ENCODE measurements around the gene CALN1.

Gene CALN1

DNA sequence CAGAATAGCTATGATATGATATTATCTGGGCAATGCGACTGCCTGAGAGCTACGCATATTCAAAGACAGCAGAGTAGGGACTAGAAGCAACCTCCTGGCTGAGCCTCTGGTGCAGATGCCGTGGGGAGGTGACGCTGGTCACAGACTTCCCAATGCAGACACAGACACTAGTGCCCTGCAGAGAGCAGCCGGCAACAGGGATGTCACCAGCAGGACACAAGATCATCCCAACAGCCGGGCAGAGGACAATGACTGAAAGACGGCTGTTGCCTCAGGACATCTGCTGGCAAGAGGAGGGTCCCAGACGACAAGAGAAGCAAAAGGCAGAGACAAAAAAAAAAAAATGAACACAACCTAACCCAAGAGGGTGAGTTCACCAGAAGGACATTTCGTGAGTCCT lies 104.6 kb downstream of the CALN1 start:
- Histone ChIP-seq H3K27ac (ENCODE audit: low read length, poor library complexity, severe bottlenecking) (no peak overlapping the region), H4K91ac (ENCODE audit: low read length) (no peak overlapping the region), H3K23ac (ENCODE audit: low read length in 2 of 2) (no peak overlapping the region), H3K27me3 (ENCODE audit: control insufficient read depth in 1 of 2, insufficient read depth in 1 of 2, low read length in 2 of 2) (no peaks in the 10 kb centered on the region), H3K79me1 (replicated peaks; ENCODE audit: low read length, poor library complexity, severe bottlenecking) (no peaks in the 10 kb centered on the region), H4K8ac (ENCODE audit: low read length) (no peak overlapping the region), H3K9me3 (ENCODE audit: control insufficient read depth, low read length) (no peaks in the 10 kb centered on the region), H3K36me3 (ENCODE audit: control insufficient read depth in 1 of 2, insufficient read depth in 2 of 2, low read depth in 1 of 2, low read length in 2 of 2) (no peaks in the 10 kb centered on the region), H3K4me2 (ENCODE audit: low read length, poor library complexity, severe bottlenecking) (no peak overlapping the region), H2BK15ac (ENCODE audit: low read depth, poor library complexity, severe bottlenecking) (no peak overlapping the region), H3K4me3 (ENCODE audit: insufficient read depth in 1 of 2, low read depth in 1 of 2, low read length in 2 of 2) (no peak overlapping the region), H3K9ac (ENCODE audit: low read length) (no peak overlapping the region), H2BK12ac (ENCODE audit: low read length in 2 of 2) (no peak overlapping the region), H2BK120ac (ENCODE audit: low read depth, low read length) (no peak overlapping the region), H2AFZ (ENCODE audit: low read depth, low read length) (no peak overlapping the region), H2BK5ac (ENCODE audit: low read depth, low read length, poor library complexity, severe bottlenecking) (no peak overlapping the region), H3K4ac (ENCODE audit: low read depth in 1 of 2, low read length in 2 of 2) (no peak overlapping the region), H2AK5ac (ENCODE audit: low read length, severe bottlenecking) (no peak overlapping the region), H3K18ac (ENCODE audit: low read depth in 1 of 2, low read length in 2 of 2) (no peak overlapping the region), H3K14ac (ENCODE audit: low read length in 2 of 2) (no peak overlapping the region), H3K4me1 (ENCODE audit: control insufficient read depth, insufficient read depth, low read depth, low read length) (no peaks in the 10 kb centered on the region)
- 87% methylated on average over 9 of the region's 9 CpGs for WGBS
- DNase-seq: no peak

GRCh38 chr7:72298912-72299311 lies 113.2 kb downstream of the CALN1 start:
- H3K14ac ChIP-seq (ENCODE audit: low read length in 2 of 2): no peak overlapping the region
- H3K27me3 ChIP-seq (ENCODE audit: control insufficient read depth in 1 of 2, insufficient read depth in 1 of 2, low read length in 2 of 2): no peaks in the 10 kb centered on the region
- H3K9ac ChIP-seq (ENCODE audit: low read length): no peak overlapping the region
- no peaks in the 10 kb centered on the region for H3K79me1 ChIP-seq (replicated peaks; ENCODE audit: low read length, poor library complexity, severe bottlenecking)
- no peak overlapping the region for H3K23ac ChIP-seq (ENCODE audit: low read length in 2 of 2)
- no peak overlapping the region for H2BK12ac ChIP-seq (ENCODE audit: low read length in 2 of 2)
- no peak overlapping the region for H3K18ac ChIP-seq (ENCODE audit: low read depth in 1 of 2, low read length in 2 of 2)
- H3K4ac ChIP-seq (ENCODE audit: low read depth in 1 of 2, low read length in 2 of 2): no peak overlapping the region
- 79% methylated on average over 1 of the region's 1 CpG for WGBS
- DNase-seq: no peak
- no peak overlapping the region for H4K91ac ChIP-seq (ENCODE audit: low read length)
- no peak overlapping the region for H4K8ac ChIP-seq (ENCODE audit: low read length)
- H3K36me3 ChIP-seq (ENCODE audit: control insufficient read depth in 1 of 2, insufficient read depth in 2 of 2, low read depth in 1 of 2, low read length in 2 of 2): no peaks in the 10 kb centered on the region
- no peak overlapping the region for H2AFZ ChIP-seq (ENCODE audit: low read depth, low read length)
- H3K4me2 ChIP-seq (ENCODE audit: low read length, poor library complexity, severe bottlenecking): no peak overlapping the region
- H3K27ac ChIP-seq (ENCODE audit: low read length, poor library complexity, severe bottlenecking): no peak overlapping the region
- H2BK120ac ChIP-seq (ENCODE audit: low read depth, low read length): no peak overlapping the region
- H2AK5ac ChIP-seq (ENCODE audit: low read length, severe bottlenecking): no peak overlapping the region
- no peak overlapping the region for H2BK5ac ChIP-seq (ENCODE audit: low read depth, low read length, poor library complexity, severe bottlenecking)
- no peaks in the 10 kb centered on the region for H3K4me1 ChIP-seq (ENCODE audit: control insufficient read depth, insufficient read depth, low read depth, low read length)
- H3K9me3 ChIP-seq (ENCODE audit: control insufficient read depth, low read length): no peaks in the 10 kb centered on the region
- no peak overlapping the region for H2BK15ac ChIP-seq (ENCODE audit: low read depth, poor library complexity, severe bottlenecking)
- no peak overlapping the region for H3K4me3 ChIP-seq (ENCODE audit: insufficient read depth in 1 of 2, low read depth in 1 of 2, low read length in 2 of 2)

DNA sequence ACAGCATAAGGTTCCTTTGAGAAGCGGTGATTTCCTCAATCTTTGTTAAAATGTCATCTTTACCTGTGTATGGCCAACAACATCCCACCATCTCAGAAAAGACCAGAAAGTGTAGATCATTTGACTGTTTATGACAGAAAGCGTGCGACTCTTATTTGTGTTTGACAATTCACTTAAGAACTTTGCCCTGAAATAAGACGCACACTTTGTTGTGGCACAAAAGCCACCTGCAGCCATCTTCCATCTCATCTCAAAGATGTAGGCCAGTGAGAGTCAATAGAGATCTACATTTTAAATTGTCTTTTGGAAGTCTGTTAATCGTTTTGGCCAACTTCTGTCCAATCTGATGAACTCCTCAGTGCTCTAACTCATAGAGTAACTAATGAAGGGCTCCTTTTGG lies 114.0 kb downstream of the CALN1 start:
- Histone ChIP-seq H3K4me2 (ENCODE audit: low read length, poor library complexity, severe bottlenecking) (no peak overlapping the region), H4K8ac (ENCODE audit: low read length) (no peak overlapping the region), H3K18ac (ENCODE audit: low read depth in 1 of 2, low read length in 2 of 2) (no peak overlapping the region), H3K9me3 (ENCODE audit: control insufficient read depth, low read length) (peaks cover 3% of the 10 kb centered on the region), H3K79me1 (replicated peaks; ENCODE audit: low read length, poor library complexity, severe bottlenecking) (no peaks in the 10 kb centered on the region), H2AFZ (ENCODE audit: low read depth, low read length) (no peak overlapping the region), H2BK12ac (ENCODE audit: low read length in 2 of 2) (no peak overlapping the region), H3K27ac (ENCODE audit: low read length, poor library complexity, severe bottlenecking) (no peak overlapping the region), H3K36me3 (ENCODE audit: control insufficient read depth in 1 of 2, insufficient read depth in 2 of 2, low read depth in 1 of 2, low read length in 2 of 2) (no peaks in the 10 kb centered on the region), H2AK5ac (ENCODE audit: low read length, severe bottlenecking) (no peak overlapping the region), H2BK15ac (ENCODE audit: low read depth, poor library complexity, severe bottlenecking) (no peak overlapping the region), H4K91ac (ENCODE audit: low read length) (no peak overlapping the region), H2BK5ac (ENCODE audit: low read depth, low read length, poor library complexity, severe bottlenecking) (no peak overlapping the region), H3K27me3 (ENCODE audit: control insufficient read depth in 1 of 2, insufficient read depth in 1 of 2, low read length in 2 of 2) (no peaks in the 10 kb centered on the region), H3K4ac (ENCODE audit: low read depth in 1 of 2, low read length in 2 of 2) (no peak overlapping the region), H3K4me3 (ENCODE audit: insufficient read depth in 1 of 2, low read depth in 1 of 2, low read length in 2 of 2) (no peak overlapping the region), H3K14ac (ENCODE audit: low read length in 2 of 2) (no peak overlapping the region), H3K23ac (ENCODE audit: low read length in 2 of 2) (no peak overlapping the region), H2BK120ac (ENCODE audit: low read depth, low read length) (no peak overlapping the region), H3K9ac (ENCODE audit: low read length) (no peak overlapping the region), H3K4me1 (ENCODE audit: control insufficient read depth, insufficient read depth, low read depth, low read length) (no peaks in the 10 kb centered on the region)
- DNase-seq: no peak
- 94% methylated on average over 3 of the region's 5 CpGs for WGBS

DNA sequence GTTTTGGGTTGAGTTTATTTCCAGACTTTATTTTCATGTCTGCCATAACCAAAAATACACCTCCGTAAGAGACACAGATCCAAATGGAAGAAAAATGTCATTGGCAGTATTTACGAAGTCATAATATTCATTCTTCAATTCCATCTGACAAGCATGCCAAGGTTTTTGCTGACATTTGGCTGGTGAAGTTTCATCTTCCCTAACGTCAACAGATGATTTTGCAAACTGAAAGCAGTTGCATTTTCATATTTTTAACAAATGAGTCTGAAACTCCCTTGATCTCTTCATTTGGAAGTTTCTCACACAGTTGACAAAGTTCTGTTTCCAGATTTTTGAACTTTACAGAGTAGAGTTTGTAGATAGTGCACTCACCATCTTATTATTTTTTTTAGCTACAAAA lies 114.5 kb downstream of the CALN1 start:
- 59% methylated on average over 3 of the region's 3 CpGs for WGBS

More for the DNA sequence above, 114.5 kb downstream of the CALN1 start:
- Histone ChIP-seq H2AFZ (ENCODE audit: low read depth, low read length) (no peak overlapping the region), H4K91ac (ENCODE audit: low read length) (no peak overlapping the region), H3K79me1 (replicated peaks; ENCODE audit: low read length, poor library complexity, severe bottlenecking) (no peaks in the 10 kb centered on the region), H3K9me3 (ENCODE audit: control insufficient read depth, low read length) (peaks cover 6% of the 10 kb centered on the region), H4K8ac (ENCODE audit: low read length) (no peak overlapping the region), H3K27ac (ENCODE audit: low read length, poor library complexity, severe bottlenecking) (no peak overlapping the region), H3K4me1 (ENCODE audit: control insufficient read depth, insufficient read depth, low read depth, low read length) (no peaks in the 10 kb centered on the region), H3K4me2 (ENCODE audit: low read length, poor library complexity, severe bottlenecking) (no peak overlapping the region), H3K27me3 (ENCODE audit: control insufficient read depth in 1 of 2, insufficient read depth in 1 of 2, low read length in 2 of 2) (no peaks in the 10 kb centered on the region), H3K23ac (ENCODE audit: low read length in 2 of 2) (no peak overlapping the region), H2BK15ac (ENCODE audit: low read depth, poor library complexity, severe bottlenecking) (no peak overlapping the region), H2BK120ac (ENCODE audit: low read depth, low read length) (no peak overlapping the region), H3K4me3 (ENCODE audit: insufficient read depth in 1 of 2, low read depth in 1 of 2, low read length in 2 of 2) (no peak overlapping the region), H3K18ac (ENCODE audit: low read depth in 1 of 2, low read length in 2 of 2) (no peak overlapping the region), H2BK5ac (ENCODE audit: low read depth, low read length, poor library complexity, severe bottlenecking) (no peak overlapping the region), H2BK12ac (ENCODE audit: low read length in 2 of 2) (no peak overlapping the region), H3K14ac (ENCODE audit: low read length in 2 of 2) (no peak overlapping the region), H3K9ac (ENCODE audit: low read length) (no peak overlapping the region), H2AK5ac (ENCODE audit: low read length, severe bottlenecking) (no peak overlapping the region), H3K36me3 (ENCODE audit: control insufficient read depth in 1 of 2, insufficient read depth in 2 of 2, low read depth in 1 of 2, low read length in 2 of 2) (no peaks in the 10 kb centered on the region), H3K4ac (ENCODE audit: low read depth in 1 of 2, low read length in 2 of 2) (no peak overlapping the region)
- no peak for DNase-seq
